ENCODE measurements around the gene TMEM127. TPM values are rescaled to one million over a fixed set of nuclear protein-coding genes. Genes with fewer than 3 reads are reported as not detected.
"Not testable (repeated sequence)": the region's sequence is repeated elsewhere in the genome, so short reads cannot be mapped to it uniquely, and the experiment has no call there.

The TMEM127 gene
- total and polyA plus RNA-seq, 8 donors: 8.2 to 38.4 (median 24.1) TPM

GRCh38 chr2:96296925-96297324 lies 31.1 kb upstream of the TMEM127 start:
- no peak for ATAC-seq
- 77 to 78% methylated on average over 5 of the region's 5 CpGs for WGBS, 2 donors
- FAIRE-seq: no peak

GRCh38 chr2:96294271-96294670 lies 28.5 kb upstream of the TMEM127 start:
- FAIRE-seq; intact Hi-C loops (cut with DNase I); H3K27ac ChIP-seq; H3K4me3 ChIP-seq; H3K9me3 ChIP-seq; H3K27me3 ChIP-seq; DNase-seq; ATAC-seq; H3K4me1 ChIP-seq: not testable (repeated sequence)
- H3K36me3 ChIP-seq: peaks cover 27 to 99% (median 69%) of the 10 kb centered on the region in 3 donors
- 91 to 94% methylated on average over 8 of the region's 8 CpGs for WGBS, 2 donors

More at GRCh38 chr2:96296925-96297324, 31.1 kb upstream of the TMEM127 start:
- Histone ChIP-seq H3K27ac (no peak overlapping the region), H3K9me3 (no peaks in the 10 kb centered on the region), H3K4me3 (no peak overlapping the region), H3K27me3 (no peaks in the 10 kb centered on the region), H3K4me1 (no peaks in the 10 kb centered on the region), H3K36me3 (peaks cover 23 to 99% (median 55%) of the 10 kb centered on the region in 3 donors)
- intact Hi-C loops (cut with DNase I): no loop called here
- no peak for TF ChIP-seq CTCF (IDR thresholded peaks at IDR 0.05)
- DNase-seq: no peak

GRCh38 chr2:96291751-96292150 lies 26.0 kb upstream of the TMEM127 start:
- ATAC-seq (no peak), DNase-seq (peak in 1 of 6 donors; percentile 14), FAIRE-seq (no peak)
- Histone ChIP-seq H3K9me3 (no peaks in the 10 kb centered on the region), H3K27me3 (no peaks in the 10 kb centered on the region), H3K4me3 (no peak overlapping the region), H3K36me3 (peaks cover 23 to 99% (median 65%) of the 10 kb centered on the region in 3 donors), H3K4me1 (no peaks in the 10 kb centered on the region), H3K27ac (no peak overlapping the region)
- intact Hi-C loops (cut with DNase I): no loop called here
- 87 to 94% methylated on average over 5 of the region's 5 CpGs for WGBS, 2 donors
- no peak for TF ChIP-seq CTCF (IDR thresholded peaks at IDR 0.05)

- FAIRE-seq: no peak
- no peak for TF ChIP-seq CTCF (IDR thresholded peaks at IDR 0.05)
- no peak for DNase-seq
- H3K4me3 ChIP-seq: no peak overlapping the region
- WGBS, 2 donors: 92 to 93% methylated on average over 6 of the region's 6 CpGs
- intact Hi-C loops (cut with DNase I): no loop called here
- no peak overlapping the region for H3K27ac ChIP-seq
- H3K9me3 ChIP-seq: no peaks in the 10 kb centered on the region
- H3K27me3 ChIP-seq: no peaks in the 10 kb centered on the region
- H3K36me3 ChIP-seq: peaks cover 26 to 98% (median 95%) of the 10 kb centered on the region in 3 donors
- no peak for ATAC-seq
- no peaks in the 10 kb centered on the region for H3K4me1 ChIP-seq
These were observed 21.6 kb upstream of the TMEM127 start for GRCh38 chr2:96287273-96287856.

GRCh38 chr2:96276787-96277499 lies 11.1 kb upstream of the TMEM127 start:
- no peak for TF ChIP-seq CTCF (IDR thresholded peaks at IDR 0.05)
- Histone ChIP-seq H3K36me3 (peaks cover 5 to 81% (median 54%) of the 10 kb centered on the region in 3 donors), H3K27me3 (no peaks in the 10 kb centered on the region), H3K9me3 (no peaks in the 10 kb centered on the region), H3K27ac (no peak overlapping the region), H3K4me1 (no peaks in the 10 kb centered on the region), H3K4me3 (no peak overlapping the region)
- ATAC-seq: no peak
- intact Hi-C loops (cut with DNase I): no loop called here
- DNase-seq: no peak
- FAIRE-seq: no peak
- 90 to 93% methylated on average over 21 of the region's 21 CpGs for WGBS, 2 donors

Data from pancreas (tissue), 10 donors.